ENCODE data around the gene MAP4K3. TPM values are rescaled to one million over a fixed set of nuclear protein-coding genes. Genes with fewer than 3 reads are reported as not detected.

The MAP4K3 gene
- total RNA-seq, 3 donors from 2014 or later, result 56.2 to 101 (median 69.8) TPM

DNA sequence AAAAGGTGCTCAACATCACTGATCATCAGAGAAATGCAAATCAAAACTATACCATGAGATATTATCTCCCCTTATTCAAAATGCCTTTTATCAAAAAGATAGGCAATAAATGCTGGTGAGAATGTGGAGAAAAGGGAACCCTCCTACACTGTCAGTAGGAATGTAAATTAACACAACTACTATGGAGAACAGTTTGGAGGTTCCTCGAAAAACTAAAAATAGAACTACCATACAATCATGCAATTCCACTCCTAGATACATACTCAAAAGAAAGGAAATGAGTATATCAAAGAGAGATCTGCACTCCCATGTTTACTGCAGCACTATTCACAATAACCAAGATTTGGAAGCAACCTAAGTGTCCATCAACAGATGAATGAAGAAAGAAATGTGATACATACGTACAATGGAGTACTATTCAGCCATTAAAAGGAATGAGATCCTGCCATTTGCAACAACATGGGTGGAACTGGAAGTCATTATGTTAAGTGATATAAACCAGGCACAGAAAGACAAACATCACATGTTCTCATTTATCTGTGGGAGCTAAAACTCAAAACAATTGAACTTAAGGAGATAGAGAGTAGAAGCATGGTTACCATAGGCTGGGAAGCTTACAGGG lies 63.8 kb downstream of the MAP4K3 start:
- Histone ChIP-seq H3K9me3 (no peaks in the 10 kb centered on the region), H3K27me3 (no peaks in the 10 kb centered on the region), H3K27ac (no peak overlapping the region), H3K4me3 (no peak overlapping the region), H3K36me3 (peaks cover 4% of the 10 kb centered on the region), H3K4me1 (no peaks in the 10 kb centered on the region)
- TF ChIP-seq CTCF (IDR thresholded peaks at IDR 0.05) (no peak), POLR2A (IDR thresholded peaks at IDR 0.05) (no peak), POLR2AphosphoS5 (IDR thresholded peaks at IDR 0.05) (no peak)
- DNase-seq (ENCODE audit: low spot score in 2 of 2), result no peak
- intact Hi-C loops (cut with DNase I; ENCODE audit: low total_unique reads), result loop anchor here (5.0 kb wide), 1 partner anchor 984 kb away; no protein-coding TSS in a partner anchor

DNA sequence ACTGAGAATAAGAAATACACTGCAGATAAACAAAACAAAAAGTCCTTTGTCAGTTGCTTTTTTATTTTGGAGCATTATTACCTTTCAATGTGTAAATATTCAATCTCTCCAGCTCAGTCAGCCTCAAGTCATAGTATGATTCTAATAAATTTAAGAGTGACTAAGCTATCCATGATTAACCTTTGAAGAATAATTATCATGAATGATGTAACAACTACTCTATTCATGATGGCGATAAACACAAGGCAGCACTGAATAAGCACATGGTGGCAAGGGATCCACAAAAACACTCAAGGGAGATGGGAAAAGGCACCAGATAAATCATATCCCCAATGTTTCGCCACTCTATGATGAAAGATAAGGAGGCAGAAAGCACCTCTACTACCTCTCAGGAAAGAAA lies 67.0 kb downstream of the MAP4K3 start:
- no peak for DNase-seq (ENCODE audit: low spot score in 2 of 2)
- Histone ChIP-seq H3K27me3 (no peaks in the 10 kb centered on the region), H3K9me3 (no peaks in the 10 kb centered on the region), H3K36me3 (no peaks in the 10 kb centered on the region), H3K27ac (no peak overlapping the region), H3K4me3 (no peak overlapping the region), H3K4me1 (no peaks in the 10 kb centered on the region)
- no peak for TF ChIP-seq POLR2AphosphoS5 (IDR thresholded peaks at IDR 0.05)
- no peak for TF ChIP-seq CTCF (IDR thresholded peaks at IDR 0.05)
- TF ChIP-seq POLR2A (IDR thresholded peaks at IDR 0.05), result no peak
- intact Hi-C loops (cut with DNase I; ENCODE audit: low total_unique reads), result loop anchor here (5.0 kb wide), 1 partner anchor 987 kb away; no protein-coding TSS in a partner anchor

- TF ChIP-seq CTCF (IDR thresholded peaks at IDR 0.05) (no peak), POLR2A (IDR thresholded peaks at IDR 0.05) (no peak), POLR2AphosphoS5 (IDR thresholded peaks at IDR 0.05) (no peak)
- Histone ChIP-seq H3K9me3 (no peaks in the 10 kb centered on the region), H3K27ac (no peak overlapping the region), H3K36me3 (no peaks in the 10 kb centered on the region), H3K27me3 (no peaks in the 10 kb centered on the region), H3K4me1 (no peaks in the 10 kb centered on the region), H3K4me3 (no peak overlapping the region)
- intact Hi-C loops (cut with DNase I; ENCODE audit: low total_unique reads), result no loop called here
- no peak for DNase-seq (ENCODE audit: low spot score in 2 of 2)
These were observed 68.2 kb downstream of the MAP4K3 start for GRCh38 chr2:39368846-39369245.

- Histone ChIP-seq H3K27me3 (no peaks in the 10 kb centered on the region), H3K36me3 (no peaks in the 10 kb centered on the region), H3K4me3 (no peak overlapping the region), H3K9me3 (no peaks in the 10 kb centered on the region), H3K4me1 (no peaks in the 10 kb centered on the region), H3K27ac (no peak overlapping the region)
- no peak for DNase-seq (ENCODE audit: low spot score in 2 of 2)
- intact Hi-C loops (cut with DNase I; ENCODE audit: low total_unique reads), result no loop called here
- TF ChIP-seq POLR2A (IDR thresholded peaks at IDR 0.05) (no peak), CTCF (IDR thresholded peaks at IDR 0.05) (no peak), POLR2AphosphoS5 (IDR thresholded peaks at IDR 0.05) (no peak)
These were observed 68.7 kb downstream of the MAP4K3 start for GRCh38 chr2:39368376-39368775.

DNA sequence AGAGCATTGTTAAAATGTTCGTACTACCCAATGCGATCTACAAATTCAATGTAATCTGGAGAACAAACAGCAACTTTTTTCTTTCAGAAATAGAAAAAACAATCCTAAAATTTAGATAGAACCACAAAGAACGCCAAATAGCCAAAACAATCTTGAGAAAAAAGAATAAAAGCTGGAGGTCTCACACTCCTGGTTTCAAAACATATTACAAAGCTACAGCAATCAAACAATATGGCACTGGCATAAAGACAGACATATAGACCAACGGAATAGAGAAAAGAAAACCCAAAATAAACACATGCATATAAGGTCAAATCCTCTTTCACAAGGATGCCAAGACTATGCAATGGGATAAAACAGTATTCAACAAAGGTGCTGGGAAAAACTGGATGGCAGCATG lies 74.5 kb downstream of the MAP4K3 start:
- Histone ChIP-seq H3K36me3 (no peaks in the 10 kb centered on the region), H3K27ac (no peak overlapping the region), H3K9me3 (peaks cover 15 to 30% of the 10 kb centered on the region in 2 donors), H3K4me3 (no peak overlapping the region), H3K4me1 (no peaks in the 10 kb centered on the region), H3K27me3 (no peaks in the 10 kb centered on the region)
- no peak for TF ChIP-seq POLR2AphosphoS5 (IDR thresholded peaks at IDR 0.05)
- DNase-seq (ENCODE audit: low spot score in 2 of 2), result no peak
- intact Hi-C loops (cut with DNase I; ENCODE audit: low total_unique reads), result no loop called here

All from breast epithelium (tissue), 4 donors.